GM18526 (cell line): ENCODE results near the gene MTX1.
A peak's percentile ranks its signal among the peaks of the same experiment; 100 is the strongest.

Experiments
- POLR2A ChIP-seq: IDR thresholded peaks from 3 replicates; pipeline ENCODE4 v1.6.1; 2011; ENCODE audit not compliant: insufficient read length; ENCODE audit errors: extremely low read depth

MTX1 gene

GRCh38 chr1:155182052-155182550, 26.4 kb upstream of the MTX1 start:
- no peak for TF ChIP-seq POLR2A

GRCh38 chr1:155183775-155184221, 24.7 kb upstream of the MTX1 start:
- no peak for TF ChIP-seq POLR2A

- no peak for TF ChIP-seq POLR2A
Measured at GRCh38 chr1:155184351-155184811, 24.1 kb upstream of the MTX1 start.

GRCh38 chr1:155184835-155185782, 23.4 kb upstream of the MTX1 start:
- no peak for TF ChIP-seq POLR2A

- TF ChIP-seq POLR2A, result no peak
Measured at GRCh38 chr1:155185783-155186066, 22.8 kb upstream of the MTX1 start.

- no peak for TF ChIP-seq POLR2A
Measured at GRCh38 chr1:155186067-155186793, 22.3 kb upstream of the MTX1 start.

- no peak for TF ChIP-seq POLR2A
Measured at GRCh38 chr1:155186794-155187455, 21.6 kb upstream of the MTX1 start.

GRCh38 chr1:155187456-155187891, 21.0 kb upstream of the MTX1 start:
- no peak for TF ChIP-seq POLR2A

GRCh38 chr1:155188268-155188667, 20.2 kb upstream of the MTX1 start:
- TF ChIP-seq POLR2A, result no peak

GRCh38 chr1:155191904-155192303, 16.6 kb upstream of the MTX1 start:
- TF ChIP-seq POLR2A, result no peak

- no peak for TF ChIP-seq POLR2A
Measured at GRCh38 chr1:155192346-155193274, 15.9 kb upstream of the MTX1 start.

- peak; percentile 32 for TF ChIP-seq POLR2A
Measured at GRCh38 chr1:155193275-155193990, 15.1 kb upstream of the MTX1 start.

- no peak for TF ChIP-seq POLR2A
Measured at GRCh38 chr1:155195201-155196102, 13.0 kb upstream of the MTX1 start.
